Stimulated activated CD8-positive, alpha-beta memory T cell treated with anti-CD3 and anti-CD28 coated beads, Interleukin-15, amount 100 ng/mL, for 4 hours (primary cell): Measurements from ENCODE around the gene EYS.
"Not testable (repeated sequence)": the region's sequence is repeated elsewhere in the genome, so short reads cannot be mapped to it uniquely, and the experiment has no call there.

Source experiments
- DNase-seq, 2 donors: peaks; one replicate each; pipeline ENCODE4 v3.0.0-alpha.2; 2020; ENCODE audit warnings: low read depth in 2 of 2

Gene EYS

GRCh38 chr6:63824722-63825121, 1882.3 kb downstream of the EYS start:
- no peak for DNase-seq

DNA sequence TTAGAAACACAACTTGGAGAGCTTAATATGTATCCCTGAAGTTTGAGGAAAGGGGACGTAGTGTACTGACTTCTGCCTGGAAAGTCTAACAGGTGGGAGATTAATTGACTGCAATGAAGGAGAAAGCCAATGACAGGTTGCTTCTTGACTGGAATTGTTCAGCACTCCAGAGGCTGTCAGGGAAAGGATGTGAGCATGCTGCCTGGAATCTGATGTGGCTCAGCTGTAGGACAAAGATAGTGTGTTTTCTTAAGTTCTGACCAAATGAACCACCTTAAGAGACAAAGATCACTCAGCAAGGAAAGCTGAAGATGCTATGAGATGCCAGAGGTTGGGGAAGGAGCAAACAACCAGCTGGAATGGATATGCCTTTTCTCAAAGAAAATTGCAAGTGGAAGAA, 1885.6 kb downstream of the EYS start:
- DNase-seq, result no peak

GRCh38 chr6:63819831-63820230, 1887.2 kb downstream of the EYS start:
- DNase-seq, result no peak

GRCh38 chr6:63817492-63818050, 1889.5 kb downstream of the EYS start:
- DNase-seq, result no peak

DNA sequence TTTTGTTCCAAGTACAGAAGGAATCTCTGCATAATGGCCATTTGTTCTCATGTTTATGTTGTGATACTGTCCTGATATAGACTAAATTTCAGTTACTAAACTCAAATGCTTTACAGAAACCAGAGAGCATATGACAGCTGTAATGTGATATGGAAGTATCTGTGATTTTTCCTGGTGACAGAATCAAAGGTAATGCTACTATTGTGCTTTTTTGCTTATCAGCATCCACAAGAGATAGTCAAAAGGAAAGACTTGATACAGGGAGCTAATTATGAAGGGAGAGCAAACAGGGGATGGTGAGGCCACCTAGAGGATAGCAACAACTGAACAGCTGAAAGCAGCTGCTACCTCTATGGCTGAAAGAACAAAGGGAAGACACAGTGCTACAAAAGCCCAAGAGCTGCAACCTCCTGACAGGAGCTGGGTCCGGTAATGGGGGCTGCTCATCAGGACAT, 1890.0 kb downstream of the EYS start:
- no peak for DNase-seq

DNA sequence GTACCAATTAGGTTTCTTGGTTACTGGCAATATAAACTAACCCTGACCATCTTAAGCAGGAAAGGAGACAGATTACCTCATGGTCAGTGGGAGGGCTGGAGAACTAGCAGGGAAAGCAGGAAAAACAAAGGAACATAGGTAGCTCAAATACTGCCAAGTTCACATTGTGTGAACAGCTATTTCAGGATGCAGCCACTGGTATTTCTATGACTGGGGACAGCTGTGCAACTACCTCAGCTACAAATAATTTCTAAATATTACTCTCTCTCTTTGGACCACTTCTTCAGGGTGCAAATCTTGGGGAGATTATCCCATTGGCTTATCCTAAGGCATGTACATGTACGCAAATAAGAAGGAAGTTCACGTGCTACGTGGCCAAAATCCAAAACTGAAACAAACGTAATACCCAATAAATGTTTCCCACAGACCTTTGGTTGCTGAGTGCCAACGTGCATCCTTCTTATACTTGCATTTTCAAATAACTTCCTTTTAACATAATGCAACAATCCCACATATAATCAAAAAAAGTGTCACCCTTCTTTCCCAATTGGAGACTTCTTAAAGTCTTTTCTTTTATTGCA, 1890.5 kb downstream of the EYS start:
- DNase-seq, result no peak

DNA sequence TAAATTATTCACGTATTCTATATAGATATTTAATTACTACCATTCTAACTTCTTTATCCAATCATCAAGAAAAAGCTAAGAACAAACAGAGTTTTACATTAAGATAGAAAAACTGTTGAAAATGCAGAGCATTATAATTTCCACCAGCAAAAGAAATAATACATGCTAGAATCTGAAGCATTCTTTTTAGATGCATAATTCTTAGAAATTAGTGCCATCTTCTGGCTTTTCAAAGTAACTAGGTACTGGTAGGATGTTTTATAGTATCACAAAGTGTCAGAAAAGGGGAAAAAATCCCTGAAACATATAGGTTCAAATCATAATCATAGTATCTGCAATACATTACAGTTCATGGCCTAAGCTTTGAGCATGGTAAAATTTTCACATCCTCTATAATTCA, 1892.6 kb downstream of the EYS start:
- no peak for DNase-seq

GRCh38 chr6:63813566-63814120, 1893.4 kb downstream of the EYS start:
- no peak for DNase-seq

DNA sequence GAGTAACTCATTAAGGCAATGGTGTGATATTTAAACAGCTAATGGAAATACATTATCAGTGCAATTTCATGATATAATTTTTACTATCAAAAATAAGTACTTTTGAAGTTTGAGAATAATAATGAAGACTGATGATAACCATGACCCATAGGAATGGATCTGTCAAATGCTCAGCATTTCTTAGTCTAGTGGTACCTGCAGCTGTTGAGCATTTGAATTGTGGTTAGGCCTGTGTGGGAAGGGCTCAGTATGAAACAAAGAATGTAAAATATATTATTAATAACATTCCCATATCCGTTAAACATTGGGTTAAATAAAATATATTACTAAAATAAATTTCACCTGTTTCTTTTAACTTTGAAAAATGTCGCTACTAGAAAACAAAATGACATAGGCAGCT, 1898.5 kb downstream of the EYS start:
- no peak for DNase-seq

- no peak for DNase-seq
Measured at GRCh38 chr6:63807056-63807455, 1900.0 kb downstream of the EYS start.

GRCh38 chr6:63806573-63806913, 1900.5 kb downstream of the EYS start:
- DNase-seq, result no peak

DNA sequence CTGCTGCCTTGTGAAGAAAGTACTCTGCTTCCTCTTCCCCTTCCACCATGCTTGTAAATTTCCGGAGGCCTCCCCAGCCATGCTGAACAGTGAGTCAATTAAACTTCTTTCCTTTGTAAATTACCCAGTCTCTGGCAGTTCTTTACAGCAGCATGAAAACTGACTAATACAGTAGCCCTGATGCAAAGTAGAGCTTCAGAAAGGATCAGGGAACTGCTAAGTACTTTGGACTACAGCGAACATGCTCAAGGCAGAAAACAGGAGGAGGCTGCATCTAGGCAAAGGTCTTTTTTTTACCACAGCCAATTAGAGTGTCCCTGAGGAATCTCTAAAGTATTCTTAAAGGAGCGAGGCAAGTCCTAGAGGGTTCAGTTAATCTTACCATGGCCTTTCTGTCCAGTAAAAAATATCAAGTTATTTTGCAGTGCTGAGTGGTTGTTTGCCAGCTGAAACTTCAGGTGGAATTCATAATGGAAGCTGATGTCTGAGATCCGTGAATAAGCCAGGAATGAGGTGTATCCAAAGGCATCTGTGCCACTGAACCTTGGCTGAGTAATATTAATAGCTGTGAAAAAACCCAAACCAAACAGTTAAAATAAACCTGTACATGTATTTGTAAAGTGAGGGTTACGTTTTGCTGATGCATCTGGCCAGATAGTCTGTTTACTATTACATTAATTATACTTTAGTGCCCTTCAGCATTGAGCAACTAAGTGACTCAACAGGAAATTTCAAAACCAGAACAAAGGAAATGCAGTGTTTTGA, 1901.0 kb downstream of the EYS start:
- DNase-seq, result no peak

GRCh38 chr6:63805345-63805744, 1901.7 kb downstream of the EYS start:
- DNase-seq, result no peak

DNA sequence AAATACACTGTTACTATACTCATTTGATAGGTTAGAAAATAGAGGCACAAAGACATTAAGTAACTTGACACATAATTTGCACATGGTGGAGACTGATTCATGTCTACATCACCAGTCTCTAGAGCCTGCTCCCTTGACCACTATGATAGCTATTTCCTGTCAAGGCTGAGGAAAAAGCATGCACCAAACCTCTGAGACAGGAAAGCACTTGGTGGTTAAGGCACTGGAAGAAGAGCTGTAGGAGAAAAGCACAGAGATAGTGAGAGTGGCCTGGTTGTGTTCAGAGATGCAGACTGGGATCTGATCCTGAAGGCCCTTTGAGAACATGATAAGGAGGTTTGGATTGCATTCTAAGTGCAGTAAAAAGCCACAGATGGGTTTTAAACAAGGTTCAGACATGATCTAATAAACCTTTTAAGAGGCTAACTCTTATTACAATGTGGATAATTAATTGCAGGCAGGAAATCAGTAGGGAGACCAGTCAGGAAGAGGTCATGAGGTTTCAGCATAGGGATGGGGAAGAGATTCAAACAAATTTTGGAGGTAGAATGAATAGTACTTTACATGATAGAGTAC, 1902.6 kb downstream of the EYS start:
- DNase-seq, result no peak

GRCh38 chr6:63803371-63803770, 1903.7 kb downstream of the EYS start:
- no peak for DNase-seq

GRCh38 chr6:63802606-63803206, 1904.3 kb downstream of the EYS start:
- DNase-seq, result no peak

DNA sequence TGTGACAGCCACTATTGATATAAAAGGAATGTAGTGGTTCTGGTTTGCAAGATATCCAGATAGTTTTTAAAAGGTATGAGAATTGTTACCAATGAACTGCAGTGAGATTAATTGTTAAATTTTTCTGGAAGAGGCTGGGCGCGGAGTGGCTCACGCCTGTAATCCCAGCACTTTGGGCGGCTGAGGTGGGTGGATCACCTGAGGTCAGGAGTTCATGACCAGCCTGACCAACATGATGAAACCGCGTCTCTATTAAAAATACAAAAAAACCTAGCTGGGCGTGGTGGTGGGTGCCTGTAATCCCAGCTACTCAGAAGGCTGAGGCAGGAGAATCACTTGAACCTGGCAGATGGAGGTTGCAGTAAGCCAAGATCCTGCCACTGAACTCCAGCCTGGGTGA, 1906.6 kb downstream of the EYS start:
- DNase-seq, result not testable (repeated sequence)

- DNase-seq, result no peak
Measured at GRCh38 chr6:63799813-63800212, 1907.2 kb downstream of the EYS start.

- DNase-seq, result no peak
Measured at GRCh38 chr6:63799313-63799712, 1907.7 kb downstream of the EYS start.

- no peak for DNase-seq
Measured at GRCh38 chr6:63798378-63798777, 1908.6 kb downstream of the EYS start.

DNA sequence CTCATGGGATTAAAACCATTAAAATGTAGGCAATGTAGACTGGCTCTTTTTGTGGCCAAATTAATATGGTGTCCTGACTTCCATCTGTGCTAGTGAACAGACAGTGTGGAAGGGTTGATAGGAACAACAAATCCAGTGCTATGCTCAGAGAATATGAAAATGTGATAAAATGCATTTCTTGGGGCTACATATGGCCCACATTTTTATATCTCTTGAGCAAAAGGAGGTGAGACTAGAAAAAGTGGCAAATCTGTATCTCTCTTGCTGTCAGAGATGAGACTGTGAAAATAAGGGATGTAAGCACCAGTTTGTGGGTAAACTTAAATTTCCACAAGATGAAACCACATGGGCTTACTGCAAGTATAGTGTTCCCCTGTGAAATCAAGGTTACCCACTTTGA, 1909.3 kb downstream of the EYS start:
- no peak for DNase-seq

- no peak for DNase-seq
Measured at GRCh38 chr6:63795826-63796225, 1911.2 kb downstream of the EYS start.
